Ishikawa (cell line): ENCODE data around the gene PDIA5.

ENCODE experiments used
- CEBPB ChIP-seq: IDR thresholded peaks from 2 replicates; pipeline ENCODE4 v1.6.1; 2012
- EP300 ChIP-seq: IDR thresholded peaks from 2 replicates; pipeline ENCODE4 v1.6.1; 2012; ENCODE audit warnings: borderline replicate concordance
- MAX ChIP-seq: IDR thresholded peaks from 2 replicates; pipeline ENCODE4 v1.6.1; 2012
- NFIC ChIP-seq: IDR thresholded peaks from 2 replicates; pipeline ENCODE4 v1.6.1; 2012
- RAD21 ChIP-seq: IDR thresholded peaks from 2 replicates; pipeline ENCODE4 v1.6.1; 2012; ENCODE audit warnings: low read depth
- REST ChIP-seq: IDR thresholded peaks from 2 replicates; pipeline ENCODE4 v1.6.1; 2012; ENCODE audit warnings: low read depth, mild to moderate bottlenecking
- TAF1 ChIP-seq: IDR thresholded peaks from 2 replicates; pipeline ENCODE4 v1.6.1; 2012; ENCODE audit warnings: low read depth, mild to moderate bottlenecking
- TCF12 ChIP-seq: IDR thresholded peaks from 2 replicates; pipeline ENCODE4 v1.6.1; 2012; ENCODE audit warnings: low read depth
- TEAD4 ChIP-seq: IDR thresholded peaks from 2 replicates; pipeline ENCODE4 v1.6.1; 2012
- USF1 ChIP-seq: IDR thresholded peaks from 2 replicates; pipeline ENCODE4 v1.6.1; 2012
- YY1 ChIP-seq: IDR thresholded peaks from 2 replicates; pipeline ENCODE4 v1.6.1; 2012; ENCODE audit warnings: low read depth
- ZBTB7A ChIP-seq: IDR thresholded peaks from 2 replicates; pipeline ENCODE4 v1.6.1; 2012; ENCODE audit warnings: low read depth

GRCh38 chr3:123082370-123083065, 15.7 kb downstream of the PDIA5 start:
- TF ChIP-seq CEBPB = no peak
- TF ChIP-seq REST = no peak
- TF ChIP-seq TCF12 = no peak
- no peak for TF ChIP-seq YY1
- TF ChIP-seq EP300 = no peak
- TF ChIP-seq USF1 = no peak
- no peak for TF ChIP-seq ZBTB7A
- TF ChIP-seq MAX = no peak
- TF ChIP-seq RAD21 = no peak
- TF ChIP-seq TAF1 = no peak
- TF ChIP-seq TEAD4 = no peak
- TF ChIP-seq NFIC = no peak
